ENCODE data around the gene BRWD1. TPM values are rescaled to one million over a fixed set of nuclear protein-coding genes. Genes with fewer than 3 reads are reported as not detected.
"Not testable (repeated sequence)": the region's sequence is repeated elsewhere in the genome, so short reads cannot be mapped to it uniquely, and the experiment has no call there.

The BRWD1 gene
- polyA plus RNA-seq, 1 donor from 2014 or later, result 38.9 TPM

- Mint-ChIP-seq H3K4me3 (no peak overlapping the region), H3K27ac (no peak overlapping the region), H3K27me3 (peaks cover 3% of the 10 kb centered on the region), H3K9me3 (peaks cover 8 to 12% (median 8%) of the 10 kb centered on the region in 3 donors), H3K36me3 (peaks cover 3% of the 10 kb centered on the region), H3K4me1 (no peaks in the 10 kb centered on the region)
Observed at GRCh38 chr21:39168800-39169199, 144.6 kb downstream of the BRWD1 start.

DNA sequence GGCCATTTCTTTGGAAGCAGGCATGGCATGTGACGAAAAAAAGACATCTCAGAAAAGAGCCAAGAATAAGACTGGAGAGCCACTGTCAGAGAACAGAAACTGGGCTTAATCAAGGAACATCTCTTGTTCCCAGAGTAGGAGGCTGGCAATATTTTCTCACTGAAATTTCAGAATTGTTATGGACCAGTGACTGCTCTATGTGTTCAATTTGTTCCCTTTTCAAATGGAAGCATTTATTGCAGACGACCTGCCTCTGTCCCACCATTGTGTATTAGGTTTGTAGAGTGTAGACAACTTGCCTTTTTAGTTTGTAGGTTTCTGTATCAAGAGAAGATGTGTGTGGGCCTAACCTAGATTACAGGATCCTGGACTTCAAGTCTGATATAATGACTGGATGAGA is 148.9 kb downstream of the BRWD1 start:
- Mint-ChIP-seq H3K27ac (no peak overlapping the region), H3K27me3 (peaks cover 6% of the 10 kb centered on the region), H3K9me3 (peaks cover 12 to 18% (median 14%) of the 10 kb centered on the region in 3 donors), H3K4me1 (no peaks in the 10 kb centered on the region), H3K4me3 (no peak overlapping the region), H3K36me3 (no peaks in the 10 kb centered on the region)

GRCh38 chr21:39161064-39161463 is 152.4 kb downstream of the BRWD1 start:
- Mint-ChIP-seq H3K4me3 (no peak overlapping the region), H3K36me3 (no peaks in the 10 kb centered on the region), H3K4me1 (no peaks in the 10 kb centered on the region), H3K27ac (no peak overlapping the region), H3K27me3 (peaks cover 6% of the 10 kb centered on the region), H3K9me3 (peaks cover 12 to 17% (median 14%) of the 10 kb centered on the region in 3 donors)

DNA sequence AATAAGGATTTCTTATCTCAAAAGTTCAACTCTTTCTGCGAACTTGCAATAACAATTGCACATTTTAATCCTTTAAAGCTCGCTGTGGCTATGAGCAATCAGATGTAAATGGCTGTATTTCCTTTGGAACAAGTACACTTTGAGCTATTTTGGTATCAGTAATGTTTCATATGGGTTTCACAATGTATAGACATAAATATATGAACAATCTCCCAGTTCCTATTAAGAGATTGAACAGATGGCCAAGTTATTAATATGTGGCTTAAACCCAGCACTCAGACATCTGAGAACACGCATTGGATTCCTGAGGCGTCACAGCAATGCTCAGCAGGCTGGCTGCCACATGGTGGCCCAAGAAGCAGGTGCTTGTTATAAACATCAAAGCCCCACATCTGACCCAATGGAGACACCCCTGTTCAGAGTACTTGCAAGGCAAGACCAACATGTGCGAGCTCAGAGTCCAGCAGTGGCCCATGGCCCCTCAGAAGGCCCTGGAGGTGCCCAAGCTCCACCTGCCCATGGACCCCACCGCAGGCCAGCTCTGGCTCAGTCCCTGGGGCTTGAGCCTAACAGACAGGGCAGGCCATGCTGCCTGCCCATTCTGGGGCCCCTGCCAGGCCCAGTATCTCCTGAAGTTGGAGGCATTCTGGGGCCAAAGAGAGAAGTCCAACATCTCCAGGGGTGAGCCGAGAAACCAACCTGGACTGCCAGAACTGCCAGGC is 153.9 kb downstream of the BRWD1 start:
- Mint-ChIP-seq H3K9me3 (peaks cover 5 to 9% (median 8%) of the 10 kb centered on the region in 3 donors), H3K4me3 (no peak overlapping the region), H3K36me3 (no peaks in the 10 kb centered on the region), H3K27me3 (peaks cover 3% of the 10 kb centered on the region), H3K4me1 (no peaks in the 10 kb centered on the region), H3K27ac (no peak overlapping the region)

DNA sequence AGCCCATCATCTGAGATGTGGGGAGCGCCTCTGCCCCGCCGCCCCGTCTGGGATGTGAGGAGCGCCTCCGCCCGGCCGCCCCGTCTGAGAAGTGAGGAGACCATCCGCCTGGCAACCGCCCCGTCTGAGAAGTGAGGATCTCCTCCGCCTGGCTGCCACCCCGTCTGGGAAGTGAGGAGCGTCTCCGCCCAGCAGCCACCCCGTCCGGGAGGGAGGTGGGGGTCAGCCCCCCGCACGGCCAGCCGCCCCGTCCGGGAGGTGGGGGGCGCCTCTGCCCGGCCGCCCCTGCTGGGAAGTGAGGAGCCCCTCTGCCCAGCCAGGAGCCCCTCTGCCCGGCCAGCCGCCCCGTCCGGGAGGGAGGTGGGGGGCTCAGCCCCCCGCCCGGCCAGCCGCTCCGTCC is 156.2 kb downstream of the BRWD1 start:
- H3K36me3 Mint-ChIP-seq, H3K27ac Mint-ChIP-seq, H3K9me3 Mint-ChIP-seq, H3K4me3 Mint-ChIP-seq, H3K4me1 Mint-ChIP-seq, H3K27me3 Mint-ChIP-seq: not testable (repeated sequence)

DNA sequence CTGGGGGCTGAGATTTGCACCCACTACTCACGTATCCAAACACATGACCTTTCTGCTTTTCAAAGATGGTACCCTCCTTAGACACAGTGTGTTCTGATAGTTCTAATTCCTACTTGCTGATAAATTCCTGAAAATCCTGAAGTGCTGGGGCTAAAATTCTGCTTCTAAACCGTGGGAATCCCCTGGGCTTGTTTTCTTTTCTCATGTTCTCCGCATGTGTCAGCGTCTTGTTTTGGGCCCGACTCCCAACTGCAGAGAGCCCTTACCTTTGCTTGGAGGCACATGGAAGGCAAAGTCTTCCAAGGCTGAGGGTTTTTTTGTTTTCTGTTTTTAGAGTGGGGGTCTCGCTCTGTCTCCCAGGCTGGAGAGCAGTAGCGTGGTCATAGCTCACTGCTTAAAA is 157.4 kb downstream of the BRWD1 start:
- Mint-ChIP-seq H3K4me1 (no peaks in the 10 kb centered on the region), H3K27me3 (peaks cover 6% of the 10 kb centered on the region), H3K9me3 (peaks cover 0 to 3% (median 0%) of the 10 kb centered on the region in 3 donors), H3K27ac (no peak overlapping the region), H3K4me3 (no peak overlapping the region), H3K36me3 (peaks cover 1% of the 10 kb centered on the region)

DNA sequence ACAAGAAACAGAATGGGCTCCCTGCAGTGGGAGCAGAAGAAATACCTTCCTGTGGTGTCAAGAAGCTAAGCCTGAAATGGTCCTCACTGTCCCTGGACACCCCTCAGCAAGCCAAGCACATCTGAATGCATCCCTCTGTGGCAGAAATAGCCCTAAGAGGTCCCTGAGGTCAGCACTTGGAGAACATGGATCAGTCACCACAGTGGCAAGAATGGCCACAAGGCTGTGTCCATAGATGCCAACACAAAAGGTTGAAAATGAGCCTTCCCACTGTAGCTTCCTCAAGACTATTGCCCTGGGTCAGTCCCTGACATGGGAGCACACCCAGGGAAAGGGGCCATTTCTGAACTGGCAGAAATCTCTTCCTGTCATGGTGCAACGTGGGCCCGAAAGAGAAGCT is 157.9 kb downstream of the BRWD1 start:
- Mint-ChIP-seq H3K36me3 (peaks cover 1% of the 10 kb centered on the region), H3K27ac (no peak overlapping the region), H3K4me1 (no peaks in the 10 kb centered on the region), H3K27me3 (peaks cover 10% of the 10 kb centered on the region), H3K9me3 (peaks cover 0 to 3% (median 0%) of the 10 kb centered on the region in 3 donors), H3K4me3 (no peak overlapping the region)

DNA sequence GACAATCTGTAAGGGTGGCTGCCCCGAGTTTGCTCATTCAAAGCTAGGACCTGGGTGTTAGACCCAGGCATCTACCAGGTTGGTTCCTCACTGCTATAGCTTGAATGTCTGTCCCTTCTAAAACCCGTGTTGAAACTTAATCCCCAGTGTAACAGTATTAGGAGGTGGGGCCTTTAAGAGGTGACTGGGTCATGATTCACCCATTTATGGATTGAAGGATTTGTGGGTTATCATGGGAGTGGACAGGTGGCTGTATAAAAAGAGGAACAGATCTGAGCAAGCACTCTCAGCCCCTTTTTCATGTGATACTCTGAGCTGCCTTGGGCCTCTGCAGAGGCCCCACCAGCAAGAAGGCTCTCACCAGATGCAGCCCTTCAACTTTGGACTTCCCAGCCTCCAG is 159.6 kb downstream of the BRWD1 start:
- Mint-ChIP-seq H3K36me3 (peaks cover 1% of the 10 kb centered on the region), H3K27me3 (peaks cover 14% of the 10 kb centered on the region), H3K4me3 (no peak overlapping the region), H3K4me1 (no peaks in the 10 kb centered on the region), H3K9me3 (peaks cover 0 to 3% (median 0%) of the 10 kb centered on the region in 3 donors), H3K27ac (no peak overlapping the region)

- H3K4me1 Mint-ChIP-seq, result no peaks in the 10 kb centered on the region
- peaks cover 1% of the 10 kb centered on the region for H3K36me3 Mint-ChIP-seq
- H3K27me3 Mint-ChIP-seq, result peaks cover 15% of the 10 kb centered on the region
- no peak overlapping the region for H3K27ac Mint-ChIP-seq
- peaks cover 0 to 3% (median 0%) of the 10 kb centered on the region in 3 donors for H3K9me3 Mint-ChIP-seq
- no peak overlapping the region for H3K4me3 Mint-ChIP-seq
Observed at GRCh38 chr21:39153373-39153772, 160.1 kb downstream of the BRWD1 start.

- Mint-ChIP-seq H3K27me3 (peaks cover 15% of the 10 kb centered on the region), H3K27ac (no peak overlapping the region), H3K36me3 (peaks cover 1% of the 10 kb centered on the region), H3K4me3 (no peak overlapping the region), H3K4me1 (no peaks in the 10 kb centered on the region), H3K9me3 (peaks cover 0 to 3% (median 0%) of the 10 kb centered on the region in 3 donors)
Observed at GRCh38 chr21:39152271-39152670, 161.2 kb downstream of the BRWD1 start.

DNA sequence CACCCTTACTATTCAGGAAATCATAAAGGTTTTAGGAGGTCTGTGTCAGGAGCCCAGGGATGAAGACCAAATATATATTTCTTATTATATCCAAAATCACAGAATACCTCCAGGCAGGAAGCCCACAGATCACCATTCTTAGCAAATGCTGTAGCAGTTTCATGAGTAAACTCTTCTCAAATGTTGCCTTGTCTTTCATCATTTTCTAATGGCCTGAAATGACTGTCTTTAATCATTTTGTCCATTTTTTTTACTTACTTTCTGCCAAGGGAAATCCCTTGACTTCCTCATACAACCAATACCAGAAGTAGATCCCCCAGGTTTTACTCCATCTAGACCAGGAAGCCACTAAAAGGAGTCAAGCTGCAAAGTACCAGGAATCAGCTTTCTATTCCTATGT is 162.6 kb downstream of the BRWD1 start:
- Mint-ChIP-seq H3K27ac (no peak overlapping the region), H3K4me1 (no peaks in the 10 kb centered on the region), H3K4me3 (no peak overlapping the region), H3K9me3 (peaks cover 0 to 4% (median 3%) of the 10 kb centered on the region in 3 donors), H3K36me3 (peaks cover 1% of the 10 kb centered on the region), H3K27me3 (peaks cover 15% of the 10 kb centered on the region)

GRCh38 chr21:39150316-39150715 is 163.1 kb downstream of the BRWD1 start:
- H3K9me3 Mint-ChIP-seq, result peaks cover 0 to 4% (median 3%) of the 10 kb centered on the region in 3 donors
- H3K36me3 Mint-ChIP-seq, result peaks cover 1% of the 10 kb centered on the region
- H3K4me1 Mint-ChIP-seq, result no peaks in the 10 kb centered on the region
- no peak overlapping the region for H3K27ac Mint-ChIP-seq
- peaks cover 15% of the 10 kb centered on the region for H3K27me3 Mint-ChIP-seq
- H3K4me3 Mint-ChIP-seq, result no peak overlapping the region

DNA sequence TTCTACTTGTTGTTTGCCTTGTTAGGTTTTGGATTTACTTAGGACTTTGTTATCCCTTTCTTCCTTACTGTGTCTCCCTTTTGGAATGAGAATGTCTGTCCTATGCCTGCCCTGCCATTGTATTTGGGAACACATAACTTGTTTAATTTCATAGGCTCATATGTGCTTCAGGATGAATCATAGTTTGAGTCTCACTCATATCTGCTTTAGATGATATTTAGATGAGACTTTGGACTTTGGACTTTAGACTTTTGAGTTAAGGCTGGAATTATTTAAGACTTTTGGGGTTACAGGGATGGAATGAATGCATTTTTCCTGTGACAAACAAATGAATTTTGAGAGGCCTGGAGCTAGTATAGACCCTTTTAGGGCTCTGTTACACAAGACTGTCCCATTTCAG is 163.6 kb downstream of the BRWD1 start:
- Mint-ChIP-seq H3K4me1 (no peaks in the 10 kb centered on the region), H3K36me3 (peaks cover 1% of the 10 kb centered on the region), H3K27me3 (peaks cover 15% of the 10 kb centered on the region), H3K4me3 (no peak overlapping the region), H3K27ac (no peak overlapping the region), H3K9me3 (peaks cover 0 to 4% (median 3%) of the 10 kb centered on the region in 3 donors)

GRCh38 chr21:39148975-39149374 is 164.5 kb downstream of the BRWD1 start:
- peaks cover 15% of the 10 kb centered on the region for H3K27me3 Mint-ChIP-seq
- no peak overlapping the region for H3K4me3 Mint-ChIP-seq
- H3K9me3 Mint-ChIP-seq, result peaks cover 0 to 4% (median 1%) of the 10 kb centered on the region in 3 donors
- H3K36me3 Mint-ChIP-seq, result peaks cover 1% of the 10 kb centered on the region
- no peak overlapping the region for H3K27ac Mint-ChIP-seq
- H3K4me1 Mint-ChIP-seq, result no peaks in the 10 kb centered on the region

- peaks cover 0 to 4% (median 0%) of the 10 kb centered on the region in 3 donors for H3K9me3 Mint-ChIP-seq
- peak overlapping the region in 1 of 3 donors; percentile 63 for H3K27ac Mint-ChIP-seq
Observed at GRCh38 chr21:39144191-39144590, 169.2 kb downstream of the BRWD1 start.

GRCh38 chr21:39142972-39143371 is 170.5 kb downstream of the BRWD1 start:
- Mint-ChIP-seq H3K4me3 (no peak overlapping the region), H3K4me1 (no peaks in the 10 kb centered on the region), H3K9me3 (peaks cover 0 to 4% (median 0%) of the 10 kb centered on the region in 3 donors), H3K27me3 (no peaks in the 10 kb centered on the region), H3K36me3 (no peaks in the 10 kb centered on the region), H3K27ac (no peak overlapping the region)

More at GRCh38 chr21:39144191-39144590, 169.2 kb downstream of the BRWD1 start:
- peaks cover 3% of the 10 kb centered on the region for H3K27me3 Mint-ChIP-seq
- no peaks in the 10 kb centered on the region for H3K4me1 Mint-ChIP-seq
- H3K36me3 Mint-ChIP-seq, result no peaks in the 10 kb centered on the region
- H3K4me3 Mint-ChIP-seq, result peak overlapping the region in 1 of 4 donors; percentile 4
